HL-60 (cell line): ENCODE data around the gene PLXNA2.

Source experiments
- GABPA ChIP-seq: IDR thresholded peaks from 2 replicates; pipeline ENCODE4 v1.6.1; 2012; ENCODE audit warnings: low read depth
- POLR2AphosphoS5 ChIP-seq: IDR thresholded peaks from 2 replicates; pipeline ENCODE4 v1.6.1; 2012; ENCODE audit warnings: low read depth
- TF ChIP-seq, protein P1 (sequence below): IDR thresholded peaks from one replicate; pipeline ENCODE4 v1.5.1; 2011; ENCODE audit warnings: low read length, control low read depth, inconsistent platforms; ENCODE audit not compliant: insufficient read depth

DNA sequence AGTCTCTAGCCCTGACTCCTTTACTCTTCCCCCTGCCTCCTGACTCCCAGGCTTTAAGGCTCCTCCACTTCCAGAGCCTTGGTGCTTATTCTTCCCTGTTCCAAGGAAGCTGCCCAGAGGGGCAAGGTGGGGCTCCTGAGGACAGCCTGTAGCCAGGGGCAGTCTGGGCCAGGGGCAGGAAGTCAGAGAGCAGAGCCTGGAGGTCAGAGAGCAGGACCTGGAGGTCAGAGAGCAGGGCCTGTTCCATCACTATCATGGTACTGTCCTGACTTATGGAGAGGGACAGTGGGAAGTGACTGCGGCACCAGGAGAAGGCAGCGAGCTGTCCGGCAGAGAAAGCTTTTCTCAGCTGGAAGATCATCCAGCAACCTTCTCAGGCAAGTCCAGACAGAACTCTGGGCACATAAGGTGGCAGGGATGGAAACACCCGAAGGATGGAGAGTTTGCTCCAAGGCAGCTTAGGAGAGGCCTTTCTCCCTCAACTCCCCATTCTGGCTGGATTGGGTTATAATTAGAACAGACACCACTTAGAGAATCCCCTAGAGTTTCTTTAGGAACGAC lies 25.0 kb downstream of the PLXNA2 start:
- TF ChIP-seq GABPA (no peak), POLR2AphosphoS5 (no peak)
- TF ChIP-seq, protein P1, sequence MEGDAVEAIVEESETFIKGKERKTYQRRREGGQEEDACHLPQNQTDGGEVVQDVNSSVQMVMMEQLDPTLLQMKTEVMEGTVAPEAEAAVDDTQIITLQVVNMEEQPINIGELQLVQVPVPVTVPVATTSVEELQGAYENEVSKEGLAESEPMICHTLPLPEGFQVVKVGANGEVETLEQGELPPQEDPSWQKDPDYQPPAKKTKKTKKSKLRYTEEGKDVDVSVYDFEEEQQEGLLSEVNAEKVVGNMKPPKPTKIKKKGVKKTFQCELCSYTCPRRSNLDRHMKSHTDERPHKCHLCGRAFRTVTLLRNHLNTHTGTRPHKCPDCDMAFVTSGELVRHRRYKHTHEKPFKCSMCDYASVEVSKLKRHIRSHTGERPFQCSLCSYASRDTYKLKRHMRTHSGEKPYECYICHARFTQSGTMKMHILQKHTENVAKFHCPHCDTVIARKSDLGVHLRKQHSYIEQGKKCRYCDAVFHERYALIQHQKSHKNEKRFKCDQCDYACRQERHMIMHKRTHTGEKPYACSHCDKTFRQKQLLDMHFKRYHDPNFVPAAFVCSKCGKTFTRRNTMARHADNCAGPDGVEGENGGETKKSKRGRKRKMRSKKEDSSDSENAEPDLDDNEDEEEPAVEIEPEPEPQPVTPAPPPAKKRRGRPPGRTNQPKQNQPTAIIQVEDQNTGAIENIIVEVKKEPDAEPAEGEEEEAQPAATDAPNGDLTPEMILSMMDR: no peak
